SU-DHL-6 (cell line): ENCODE data around the gene LRCH1.
"Not testable (repeated sequence)": the region's sequence is repeated elsewhere in the genome, so short reads cannot be mapped to it uniquely, and the experiment has no call there.

Experiments used
- H2AFZ ChIP-seq: fragments of 200-600 bp; sonication (generic); 2 replicates; pipeline ENCODE4 v1.6.1; 2014; ENCODE audit warnings: low read depth, mild to moderate bottlenecking, moderate library complexity, mixed read lengths, antibody characterized with exemption, low read length; ENCODE audit not compliant: severe bottlenecking
- H3F3A ChIP-seq: fragments of 200-600 bp; shearing (Covaris generic); 2 replicates; pipeline ENCODE4 v1.6.0; 2016; ENCODE audit warnings: antibody characterized with exemption, mild to moderate bottlenecking; ENCODE audit not compliant: insufficient read depth
- H3K27ac ChIP-seq: fragments of 200-600 bp; sonication (generic); 2 replicates; pipeline ENCODE4 v1.5.1; 2016; ENCODE audit warnings: low read depth, mild to moderate bottlenecking, low read length, moderate library complexity, mixed read lengths
- H3K27me3 ChIP-seq: fragments of 200-600 bp; sonication (generic), shearing (Covaris generic); 2 replicates; pipeline ENCODE4 v1.6.0; 2014; ENCODE audit warnings: mild to moderate bottlenecking, low read length
- H3K36me3 ChIP-seq: fragments of 200-600 bp; sonication (generic); 2 replicates; pipeline ENCODE4 v1.6.1; 2014; ENCODE audit warnings: mild to moderate bottlenecking, low read length, mixed read lengths
- H3K4me2 ChIP-seq: fragments of 300-600, 200-600 bp; shearing (Covaris generic), sonication (generic); 2 replicates; pipeline ENCODE4 v1.6.0; 2014; ENCODE audit warnings: low read length, low read depth, mild to moderate bottlenecking; ENCODE audit not compliant: poor library complexity, severe bottlenecking
- H3K4me3 ChIP-seq: fragments of 200-600 bp; sonication (generic); 2 replicates; pipeline ENCODE4 v1.5.1; 2014; ENCODE audit warnings: antibody characterized with exemption, low read length, mild to moderate bottlenecking, mixed read lengths; ENCODE audit not compliant: insufficient read depth, poor library complexity, severe bottlenecking
- H3K79me2 ChIP-seq: fragments of 200-600 bp; sonication (generic); 2 replicates; pipeline ENCODE4 v1.6.1; 2014; ENCODE audit warnings: mild to moderate bottlenecking, low read length, moderate library complexity; ENCODE audit not compliant: insufficient read depth
- H3K9ac ChIP-seq: fragments of 200-600 bp; sonication (generic); 2 replicates; pipeline ENCODE4 v1.7.0; 2014; ENCODE audit warnings: mild to moderate bottlenecking, low read length
- H3K9me2 ChIP-seq: fragments of 200-600 bp; sonication (generic); replicated peaks from 2 replicates; pipeline ENCODE4 v1.6.1; 2014; ENCODE audit warnings: low read length; ENCODE audit not compliant: insufficient read depth
- H3K9me3 ChIP-seq: fragments of 200-600 bp; sonication (generic); 2 replicates; pipeline ENCODE4 v1.6.1; 2014; ENCODE audit warnings: low read length, mixed read lengths; ENCODE audit not compliant: insufficient read depth
- H4K20me1 ChIP-seq: fragments of 200-600 bp; sonication (generic); 2 replicates; pipeline ENCODE4 v1.6.1; 2014; ENCODE audit warnings: low read depth, mild to moderate bottlenecking, antibody characterized with exemption, low read length, moderate library complexity, mixed read lengths
- CTCF ChIP-seq: fragments of 200-600 bp; sonication (generic); IDR thresholded peaks from one replicate; pipeline ENCODE4 v1.5.1; 2017; ENCODE audit warnings: antibody characterized with exemption, mild to moderate bottlenecking, low read length, moderate library complexity; ENCODE audit not compliant: insufficient read depth, poor library complexity, severe bottlenecking
- EZH2phosphoT487 ChIP-seq: fragments of 200-600 bp; sonication (generic), shearing (Covaris generic); conservative IDR thresholded peaks from 2 replicates; pipeline ENCODE4 v1.6.1; 2018; ENCODE audit warnings: mild to moderate bottlenecking, antibody characterized with exemption, low read length, moderate library complexity, mixed read lengths

The LRCH1 gene

DNA sequence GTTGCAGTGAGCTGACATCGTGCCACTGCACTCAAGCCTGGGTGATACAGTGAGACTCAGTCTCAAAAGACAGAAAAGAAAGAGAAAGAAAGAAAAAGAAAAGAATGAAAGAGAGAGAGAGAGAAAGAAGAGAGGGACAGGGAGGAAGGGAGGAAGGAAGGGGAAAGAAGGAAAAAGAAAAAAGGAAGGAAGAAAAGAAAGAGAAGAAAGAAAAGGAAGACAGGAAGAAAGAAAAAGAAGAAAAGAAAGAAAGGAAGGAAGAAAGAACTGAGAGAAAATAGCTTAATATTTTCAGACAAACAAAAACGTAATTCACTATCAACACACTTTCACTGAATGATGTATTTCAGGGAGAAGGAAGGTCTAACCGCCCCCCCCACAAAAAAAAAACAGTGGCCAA is 204.7 kb downstream of the LRCH1 start:
- Histone ChIP-seq H3F3A (no peaks in the 10 kb centered on the region), H3K79me2 (no peaks in the 10 kb centered on the region), H3K9me2 (no peaks in the 10 kb centered on the region), H3K27ac (no peak overlapping the region), H3K4me2 (no peak overlapping the region), H3K27me3 (no peaks in the 10 kb centered on the region), H3K4me3 (no peak overlapping the region), H3K36me3 (no peaks in the 10 kb centered on the region), H3K9ac (no peak overlapping the region), H4K20me1 (no peaks in the 10 kb centered on the region), H3K9me3 (no peaks in the 10 kb centered on the region), H2AFZ (no peak overlapping the region)
- TF ChIP-seq EZH2phosphoT487: no peak
- TF ChIP-seq CTCF: no peak

GRCh38 chr13:46759846-46760245 is 206.9 kb downstream of the LRCH1 start:
- H3K9ac ChIP-seq: no peak overlapping the region
- H3K36me3 ChIP-seq: no peaks in the 10 kb centered on the region
- H3K79me2 ChIP-seq: no peaks in the 10 kb centered on the region
- no peak overlapping the region for H3K4me3 ChIP-seq
- no peak overlapping the region for H2AFZ ChIP-seq
- no peaks in the 10 kb centered on the region for H3K27me3 ChIP-seq
- H3K9me3 ChIP-seq: no peaks in the 10 kb centered on the region
- no peaks in the 10 kb centered on the region for H3K9me2 ChIP-seq
- H3K4me2 ChIP-seq: no peak overlapping the region
- no peaks in the 10 kb centered on the region for H4K20me1 ChIP-seq
- no peak overlapping the region for H3K27ac ChIP-seq
- H3F3A ChIP-seq: no peaks in the 10 kb centered on the region
- no peak for TF ChIP-seq CTCF
- no peak for TF ChIP-seq EZH2phosphoT487

DNA sequence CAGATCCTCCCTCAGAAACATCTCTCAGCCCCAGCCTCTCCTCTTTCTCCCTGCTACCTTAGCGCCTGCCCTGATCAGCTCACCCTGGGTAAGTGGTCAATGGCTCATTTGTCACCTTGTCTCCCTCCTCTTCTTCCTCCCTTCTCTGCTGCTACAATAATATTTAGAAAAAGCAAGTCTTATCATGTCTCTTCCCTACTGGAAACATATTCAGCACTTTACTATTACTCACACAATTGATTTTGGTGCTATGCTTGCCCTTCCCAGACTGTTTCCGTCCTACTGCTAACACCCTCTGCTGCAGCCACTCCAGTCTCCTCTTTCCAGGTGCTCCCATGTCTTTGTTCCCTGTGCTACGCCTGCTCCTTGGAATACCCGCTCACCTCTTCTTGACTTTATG is 208.2 kb downstream of the LRCH1 start:
- Histone ChIP-seq H3K4me2 (no peak overlapping the region), H3K27me3 (no peaks in the 10 kb centered on the region), H4K20me1 (no peaks in the 10 kb centered on the region), H3K9me2 (no peaks in the 10 kb centered on the region), H3K9ac (no peak overlapping the region), H3K79me2 (no peaks in the 10 kb centered on the region), H3F3A (no peaks in the 10 kb centered on the region), H3K4me3 (no peak overlapping the region), H3K36me3 (no peaks in the 10 kb centered on the region), H2AFZ (no peak overlapping the region), H3K9me3 (no peaks in the 10 kb centered on the region), H3K27ac (no peak overlapping the region)
- TF ChIP-seq EZH2phosphoT487 (no peak), CTCF (no peak)

GRCh38 chr13:46761866-46762265 is 208.9 kb downstream of the LRCH1 start:
- H3K27me3 ChIP-seq: no peaks in the 10 kb centered on the region
- no peak overlapping the region for H3K4me2 ChIP-seq
- no peak for TF ChIP-seq CTCF
- no peak for TF ChIP-seq EZH2phosphoT487

DNA sequence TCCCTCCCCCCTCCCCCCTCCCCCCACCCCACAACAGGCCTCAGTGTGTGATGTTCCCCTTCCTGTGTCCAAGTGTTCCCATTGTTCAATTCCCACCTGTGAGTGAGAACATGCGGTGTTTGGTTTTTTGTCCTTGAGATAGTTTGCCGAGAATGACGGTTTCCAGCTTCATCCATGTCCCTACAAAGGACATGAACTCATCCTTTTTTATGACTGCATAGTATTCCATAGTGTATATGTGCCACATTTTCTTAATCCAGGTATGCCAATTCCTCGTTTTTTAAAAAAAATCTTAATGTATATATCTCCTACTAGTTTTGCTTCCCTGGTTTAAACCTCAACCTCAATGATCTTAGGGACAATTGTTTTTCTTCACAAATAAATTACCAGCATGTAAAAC is 217.0 kb downstream of the LRCH1 start:
- H3K36me3 ChIP-seq: peaks cover 24% of the 10 kb centered on the region
- H3K9me2 ChIP-seq, H3K4me3 ChIP-seq: not testable (repeated sequence)

More at GRCh38 chr13:46761866-46762265, 208.9 kb downstream of the LRCH1 start:
- Histone ChIP-seq H3K27ac (no peak overlapping the region), H3K9me3 (no peaks in the 10 kb centered on the region), H3K4me3 (no peak overlapping the region), H3F3A (no peaks in the 10 kb centered on the region), H4K20me1 (no peaks in the 10 kb centered on the region), H3K79me2 (no peaks in the 10 kb centered on the region), H2AFZ (no peak overlapping the region), H3K9me2 (no peaks in the 10 kb centered on the region), H3K36me3 (no peaks in the 10 kb centered on the region), H3K9ac (no peak overlapping the region)

More for the DNA sequence above, 217.0 kb downstream of the LRCH1 start:
- not testable (repeated sequence) for H3F3A ChIP-seq, H3K27me3 ChIP-seq, H3K9me3 ChIP-seq, H3K4me2 ChIP-seq, H3K79me2 ChIP-seq, H4K20me1 ChIP-seq, H3K27ac ChIP-seq, H3K9ac ChIP-seq, H2AFZ ChIP-seq
